GM12891 (cell line): ENCODE measurements around the gene ALCAM.

Experiments used
- POLR2A ChIP-seq: IDR thresholded peaks from 2 replicates; pipeline ENCODE4 v1.6.1; 2011; ENCODE audit warnings: low read depth, low read length, control low read depth
- POLR2AphosphoS5 ChIP-seq: IDR thresholded peaks from 2 replicates; pipeline ENCODE4 v1.6.1; 2011; ENCODE audit warnings: low read depth, low read length, control low read depth
- POU2F2 ChIP-seq: IDR thresholded peaks from 2 replicates; pipeline ENCODE4 v1.6.1; 2011; ENCODE audit warnings: low read depth, mild to moderate bottlenecking, control low read depth, low read length, moderate library complexity

DNA sequence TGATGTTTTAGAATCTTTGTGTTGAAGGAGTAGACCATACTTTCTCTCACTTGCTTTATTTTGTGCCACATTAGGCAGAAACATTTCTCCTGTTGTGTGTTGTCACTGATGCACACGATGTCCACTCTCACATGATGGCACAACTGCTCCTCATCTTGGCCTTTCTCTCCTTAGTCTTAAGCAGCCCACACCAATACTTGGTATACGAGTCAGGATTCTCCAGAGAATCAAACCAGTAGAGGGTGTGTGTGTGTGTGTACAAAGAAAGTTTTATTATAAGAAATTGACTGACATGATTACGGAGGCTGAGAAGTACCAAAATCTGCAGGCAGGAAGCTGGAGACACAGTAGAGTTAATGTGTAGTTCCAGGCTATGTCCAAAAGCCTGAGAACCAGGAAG, 187.1 kb downstream of the ALCAM start:
- TF ChIP-seq POLR2A: no peak
- no peak for TF ChIP-seq POU2F2
- TF ChIP-seq POLR2AphosphoS5: no peak
